Esophagus squamous epithelium (tissue), 5 donors: ENCODE data around the gene BUD31. TPM values are rescaled to one million over a fixed set of nuclear protein-coding genes. Genes with fewer than 3 reads are reported as not detected.
A peak's percentile ranks its signal among the peaks of the same experiment; 100 is the strongest.

Experiments
- DNase-seq: peaks from one replicate; lab custom pipeline; 2025; lab: John Stamatoyannopoulos, UW
- H3K27ac ChIP-seq, 4 donors: fragments of 200-600 bp; sonication (generic); one replicate each; pipeline ENCODE4 v1.5.1; 2016 to 2019; ENCODE audit warnings: mild to moderate bottlenecking in 1 of 4
- H3K27me3 ChIP-seq, 4 donors: fragments of 200-600 bp; sonication (generic); 1 replicate in 3 of 4; 2 replicates in 1 of 4; pipeline versions ENCODE4 v1.5.1 to v1.6.0; 2017 to 2021; ENCODE audit warnings: antibody characterized with exemption in 1 of 4
- H3K36me3 ChIP-seq, 3 donors: fragments of 200-600 bp; sonication (generic); one replicate each; pipeline ENCODE4 v1.5.1; 2016 to 2019
- H3K4me1 ChIP-seq, 3 donors: fragments of 200-600 bp; sonication (generic); one replicate each; pipeline ENCODE4 v1.5.1; 2017 to 2019
- H3K4me3 ChIP-seq, 4 donors: fragments of 200-600 bp; sonication (generic); 1 replicate in 3 of 4; 2 replicates in 1 of 4; pipeline ENCODE4 v1.5.1; 2016 to 2019; ENCODE audit warnings: mild to moderate bottlenecking in 2 of 4, moderate library complexity in 1 of 4
- H3K9me3 ChIP-seq, 3 donors: fragments of 200-600 bp; sonication (generic); one replicate each; pipeline ENCODE4 v1.5.1; 2016 to 2019
- CTCF ChIP-seq, 6 experiments: fragments of 450-650 bp in 4 of 6; fragments of 200-600 bp in 2 of 6; sonication (generic) in 2 of 6; IDR thresholded peaks; one replicate each; pipeline ENCODE4 v1.5.1; 2016 to 2019; ENCODE audit warnings: antibody characterized with exemption in 6 of 6, mild to moderate bottlenecking in 4 of 6, moderate library complexity in 4 of 6
- POLR2A ChIP-seq, 4 donors: fragments of 450-650 bp; IDR thresholded peaks; one replicate each; pipeline ENCODE4 v1.6.1; 2017; ENCODE audit warnings: antibody characterized with exemption in 4 of 4, mild to moderate bottlenecking in 4 of 4, moderate library complexity in 3 of 4
- WGBS, 2 donors: methylation state at CpG; one replicate each; pipeline ENCODE4 v1.1.5; 2018; 5-methylcytosine and 5-hydroxymethylcytosine counted together
- intact Hi-C: fragments of 100-400 bp; cut with DNase I; formaldehyde crosslinking; loops from one replicate; pipeline ENCODE4 v1.15.0; 2022
- total RNA-seq, 4 donors: library from RNA; depleted of rRNA; stranded (reverse); fragments of >200 nt; gene quantifications; one replicate each; pipeline ENCODE4 v1.1.0, GENCODE V29; 2016
- donor health status: DM: yes; HTN: yes; CAD: no.

The BUD31 gene
- total RNA-seq, 4 donors from 2014 or later = 46.9 to 59.1 (median 55.9) TPM

- no peaks in the 10 kb centered on the region for H3K9me3 ChIP-seq
- H3K36me3 ChIP-seq = peaks cover 18 to 95% (median 41%) of the 10 kb centered on the region in 3 donors
- intact Hi-C loops = no loop called here
- TF ChIP-seq CTCF (IDR thresholded peaks at IDR 0.05) = no peak
- TF ChIP-seq POLR2A (IDR thresholded peaks at IDR 0.05) = no peak
- no peaks in the 10 kb centered on the region for H3K27me3 ChIP-seq
- 68 to 83% methylated on average over 5 of the region's 6 CpGs for WGBS, 2 donors
- DNase-seq = no peak
- H3K4me3 ChIP-seq = no peak overlapping the region
- peaks cover 0 to 41% (median 6%) of the 10 kb centered on the region in 3 donors for H3K4me1 ChIP-seq
- no peak overlapping the region for H3K27ac ChIP-seq
Observed at GRCh38 chr7:99457050-99457649, 48.4 kb downstream of the BUD31 start.

- DNase-seq = no peak
- no peak overlapping the region for H3K27ac ChIP-seq
- H3K4me1 ChIP-seq = peaks cover 0 to 41% (median 6%) of the 10 kb centered on the region in 3 donors
- no peak for TF ChIP-seq CTCF (IDR thresholded peaks at IDR 0.05)
- TF ChIP-seq POLR2A (IDR thresholded peaks at IDR 0.05) = no peak
- no peaks in the 10 kb centered on the region for H3K27me3 ChIP-seq
- no peaks in the 10 kb centered on the region for H3K9me3 ChIP-seq
- peaks cover 22 to 94% (median 34%) of the 10 kb centered on the region in 3 donors for H3K36me3 ChIP-seq
- WGBS, 2 donors = 72 to 78% methylated on average over 10 to 15 of the region's 26 CpGs
- intact Hi-C loops = no loop called here
- no peak overlapping the region for H3K4me3 ChIP-seq
Observed at GRCh38 chr7:99457650-99458493, 49.1 kb downstream of the BUD31 start.

- intact Hi-C loops = no loop called here
- Histone ChIP-seq H3K27ac (no peak overlapping the region), H3K9me3 (no peaks in the 10 kb centered on the region), H3K36me3 (peaks cover 22 to 94% (median 26%) of the 10 kb centered on the region in 3 donors), H3K4me1 (peaks cover 0 to 44% (median 10%) of the 10 kb centered on the region in 3 donors), H3K27me3 (no peaks in the 10 kb centered on the region), H3K4me3 (no peak overlapping the region)
- DNase-seq = no peak
- 82 to 83% methylated on average over 6 to 8 of the region's 8 CpGs for WGBS, 2 donors
- TF ChIP-seq POLR2A (IDR thresholded peaks at IDR 0.05) = no peak
- peak in 3 of 6 experiments; percentile 3 to 42 (median 17) for TF ChIP-seq CTCF (IDR thresholded peaks at IDR 0.05)
Observed at GRCh38 chr7:99459087-99459486, 50.3 kb downstream of the BUD31 start.

GRCh38 chr7:99460651-99461050 is 51.9 kb downstream of the BUD31 start:
- Histone ChIP-seq H3K9me3 (no peaks in the 10 kb centered on the region), H3K4me3 (no peak overlapping the region), H3K4me1 (peaks cover 10 to 60% (median 21%) of the 10 kb centered on the region in 3 donors), H3K27me3 (no peaks in the 10 kb centered on the region), H3K27ac (no peak overlapping the region), H3K36me3 (peaks cover 22 to 84% (median 23%) of the 10 kb centered on the region in 3 donors)
- WGBS, 2 donors = 67 to 68% methylated on average over 10 to 11 of the region's 11 CpGs
- no peak for DNase-seq
- TF ChIP-seq POLR2A (IDR thresholded peaks at IDR 0.05) = no peak
- intact Hi-C loops = no loop called here

- no peak overlapping the region for H3K27ac ChIP-seq
- intact Hi-C loops = no loop called here
Observed at GRCh38 chr7:99461221-99461620, 52.5 kb downstream of the BUD31 start.

More at GRCh38 chr7:99461221-99461620, 52.5 kb downstream of the BUD31 start:
- H3K4me3 ChIP-seq = no peak overlapping the region
- H3K27me3 ChIP-seq = no peaks in the 10 kb centered on the region
- 82 to 100% methylated on average over 2 of the region's 2 CpGs for WGBS, 2 donors
- peaks cover 22 to 78% (median 23%) of the 10 kb centered on the region in 3 donors for H3K36me3 ChIP-seq
- H3K4me1 ChIP-seq = peaks cover 10 to 61% (median 21%) of the 10 kb centered on the region in 3 donors
- no peak for DNase-seq
- TF ChIP-seq POLR2A (IDR thresholded peaks at IDR 0.05) (no peak), CTCF (IDR thresholded peaks at IDR 0.05) (no peak)
- H3K9me3 ChIP-seq = no peaks in the 10 kb centered on the region
